Activated B cell treated with CpG ODN at 0.5 μM for 24 hours (primary cell): ENCODE measurements around the gene G6PC3. TPM values are rescaled to one million over a fixed set of nuclear protein-coding genes. Genes with fewer than 3 reads are reported as not detected.

Experiments
- ATAC-seq: fragments of 200-7000 bp; cut with Tn5 transposase; one replicate; pipeline ENCODE4 v1.10.0; 2021; ENCODE audit warnings: low read depth, mild to moderate bottlenecking, moderate library complexity
- CTCF ChIA-PET: fragments of 350-600 bp; sonication (Branson Sonifier 250); formaldehyde crosslinking; loops from one replicate; lab custom pipeline; 2021; ENCODE audit warnings: antibody characterized with exemption; lab: Charles Lee
- POLR2A ChIA-PET: fragments of 350-600 bp; sonication (Branson Sonifier 250); formaldehyde crosslinking; loops from one replicate; lab custom pipeline; 2021; ENCODE audit warnings: antibody characterized with exemption; lab: Charles Lee
- DNase-seq: peaks from one replicate; pipeline ENCODE4 v3.0.0; 2022
- H3K27ac Mint-ChIP-seq: one replicate; pipeline ENCODE4 v1.8.0; 2020; ENCODE audit warnings: mixed read lengths
- H3K27me3 Mint-ChIP-seq: one replicate; pipeline ENCODE4 v1.8.0; 2021; ENCODE audit warnings: mixed read lengths
- H3K36me3 Mint-ChIP-seq: one replicate; pipeline ENCODE4 v1.8.0; 2021; ENCODE audit warnings: low read depth, mixed read lengths
- H3K4me1 Mint-ChIP-seq: one replicate; pipeline ENCODE4 v1.8.0; 2021; ENCODE audit warnings: mixed read lengths
- H3K4me3 Mint-ChIP-seq: one replicate; pipeline ENCODE4 v1.8.0; 2020; ENCODE audit warnings: mild to moderate bottlenecking, mixed read lengths
- H3K9me3 Mint-ChIP-seq: one replicate; pipeline ENCODE4 v1.8.0; 2020; ENCODE audit warnings: mixed read lengths
- intact Hi-C: fragments of 100-400 bp; cut with micrococcal nuclease; formaldehyde crosslinking; loops from one replicate; pipeline ENCODE4 v1.15.1; 2024
- total RNA-seq: library from RNA; stranded (reverse); gene quantifications from 2 replicates; pipeline ENCODE4 v1.2.3, GENCODE V29; 2022
- TF ChIP-seq, protein P1 (sequence below): fragments of 200-600 bp; IDR thresholded peaks from one replicate; pipeline ENCODE4 v1.8.0; 2022; ENCODE audit warnings: antibody characterized with exemption, mild to moderate bottlenecking

G6PC3 gene
- total RNA-seq, 1 donor from 2014 or later = 35.2 TPM

DNA sequence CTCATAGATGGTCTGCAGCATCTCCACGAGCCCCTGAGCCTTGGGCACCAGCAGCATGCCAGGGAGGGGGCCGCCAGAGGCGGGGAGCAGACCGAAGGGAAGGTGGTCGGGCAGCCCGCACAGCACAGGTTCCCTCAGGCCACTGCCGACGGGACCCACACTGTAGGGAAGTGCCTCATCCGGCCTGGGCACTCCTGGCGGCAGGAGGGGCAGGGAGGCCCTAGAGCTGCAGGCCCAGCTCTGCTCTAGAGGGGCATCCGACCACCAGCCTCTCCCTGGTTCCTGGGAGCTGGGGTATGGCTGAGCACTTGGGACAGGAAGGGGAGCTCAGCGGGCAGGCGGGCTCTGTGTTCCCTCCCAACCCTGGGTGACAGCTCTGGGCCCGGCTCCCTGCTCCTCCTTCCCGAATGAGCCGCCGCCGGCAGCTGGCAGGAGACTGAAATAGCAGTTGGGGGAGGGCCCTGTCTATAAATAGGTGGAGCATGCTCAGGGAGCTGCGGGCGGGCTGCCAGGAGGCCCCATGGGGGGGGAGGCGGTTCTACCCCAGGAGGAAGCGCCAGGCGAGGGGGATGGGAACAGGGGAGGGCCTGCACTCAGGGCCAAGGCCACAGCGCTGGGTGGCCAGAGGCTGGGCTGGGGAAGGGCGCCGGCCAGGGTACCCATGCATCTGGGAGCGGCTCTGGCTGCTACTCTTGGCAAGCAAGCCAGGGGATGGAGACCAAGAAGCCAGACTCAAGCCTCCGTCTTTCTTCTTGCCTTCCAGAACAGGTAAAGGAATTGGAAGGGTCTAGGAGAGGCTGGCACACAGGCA, 40.5 kb downstream of the G6PC3 start:
- CTCF ChIA-PET = no interaction called here
- TF ChIP-seq, protein P1, sequence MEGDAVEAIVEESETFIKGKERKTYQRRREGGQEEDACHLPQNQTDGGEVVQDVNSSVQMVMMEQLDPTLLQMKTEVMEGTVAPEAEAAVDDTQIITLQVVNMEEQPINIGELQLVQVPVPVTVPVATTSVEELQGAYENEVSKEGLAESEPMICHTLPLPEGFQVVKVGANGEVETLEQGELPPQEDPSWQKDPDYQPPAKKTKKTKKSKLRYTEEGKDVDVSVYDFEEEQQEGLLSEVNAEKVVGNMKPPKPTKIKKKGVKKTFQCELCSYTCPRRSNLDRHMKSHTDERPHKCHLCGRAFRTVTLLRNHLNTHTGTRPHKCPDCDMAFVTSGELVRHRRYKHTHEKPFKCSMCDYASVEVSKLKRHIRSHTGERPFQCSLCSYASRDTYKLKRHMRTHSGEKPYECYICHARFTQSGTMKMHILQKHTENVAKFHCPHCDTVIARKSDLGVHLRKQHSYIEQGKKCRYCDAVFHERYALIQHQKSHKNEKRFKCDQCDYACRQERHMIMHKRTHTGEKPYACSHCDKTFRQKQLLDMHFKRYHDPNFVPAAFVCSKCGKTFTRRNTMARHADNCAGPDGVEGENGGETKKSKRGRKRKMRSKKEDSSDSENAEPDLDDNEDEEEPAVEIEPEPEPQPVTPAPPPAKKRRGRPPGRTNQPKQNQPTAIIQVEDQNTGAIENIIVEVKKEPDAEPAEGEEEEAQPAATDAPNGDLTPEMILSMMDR = no peak
- Mint-ChIP-seq H3K36me3 (peaks cover 24% of the 10 kb centered on the region), H3K9me3 (no peaks in the 10 kb centered on the region), H3K27me3 (no peaks in the 10 kb centered on the region), H3K4me3 (peak overlapping the region; percentile 44), H3K27ac (no peak overlapping the region), H3K4me1 (peaks cover 40% of the 10 kb centered on the region)
- peak; percentile 55 for DNase-seq
- intact Hi-C loops = no loop called here
- ATAC-seq = peak; percentile 85
- POLR2A ChIA-PET = interaction anchor here (0.5 to 2.5 kb wide), 6 partner anchors 12 to 237 kb away, joined by 3 to 18 read pairs (median 6); partner anchors contain the start of genes G6PC3, HDAC5 and TMUB2

GRCh38 chr17:44111777-44112176, 41.2 kb downstream of the G6PC3 start:
- ChIA-PET POLR2A (interaction anchor here (0.5 to 2.5 kb wide), 6 partner anchors 12 to 236 kb away, joined by 4 to 18 read pairs (median 6); partner anchors contain the start of genes G6PC3, HDAC5 and TMUB2), CTCF (no interaction called here)
- Mint-ChIP-seq H3K4me1 (peaks cover 46% of the 10 kb centered on the region), H3K27me3 (no peaks in the 10 kb centered on the region), H3K36me3 (peaks cover 31% of the 10 kb centered on the region), H3K27ac (no peak overlapping the region), H3K9me3 (no peaks in the 10 kb centered on the region), H3K4me3 (peak overlapping the region; percentile 36)
- DNase-seq (no peak), ATAC-seq (no peak)
- intact Hi-C loops = no loop called here
- TF ChIP-seq, protein P1 = no peak

DNA sequence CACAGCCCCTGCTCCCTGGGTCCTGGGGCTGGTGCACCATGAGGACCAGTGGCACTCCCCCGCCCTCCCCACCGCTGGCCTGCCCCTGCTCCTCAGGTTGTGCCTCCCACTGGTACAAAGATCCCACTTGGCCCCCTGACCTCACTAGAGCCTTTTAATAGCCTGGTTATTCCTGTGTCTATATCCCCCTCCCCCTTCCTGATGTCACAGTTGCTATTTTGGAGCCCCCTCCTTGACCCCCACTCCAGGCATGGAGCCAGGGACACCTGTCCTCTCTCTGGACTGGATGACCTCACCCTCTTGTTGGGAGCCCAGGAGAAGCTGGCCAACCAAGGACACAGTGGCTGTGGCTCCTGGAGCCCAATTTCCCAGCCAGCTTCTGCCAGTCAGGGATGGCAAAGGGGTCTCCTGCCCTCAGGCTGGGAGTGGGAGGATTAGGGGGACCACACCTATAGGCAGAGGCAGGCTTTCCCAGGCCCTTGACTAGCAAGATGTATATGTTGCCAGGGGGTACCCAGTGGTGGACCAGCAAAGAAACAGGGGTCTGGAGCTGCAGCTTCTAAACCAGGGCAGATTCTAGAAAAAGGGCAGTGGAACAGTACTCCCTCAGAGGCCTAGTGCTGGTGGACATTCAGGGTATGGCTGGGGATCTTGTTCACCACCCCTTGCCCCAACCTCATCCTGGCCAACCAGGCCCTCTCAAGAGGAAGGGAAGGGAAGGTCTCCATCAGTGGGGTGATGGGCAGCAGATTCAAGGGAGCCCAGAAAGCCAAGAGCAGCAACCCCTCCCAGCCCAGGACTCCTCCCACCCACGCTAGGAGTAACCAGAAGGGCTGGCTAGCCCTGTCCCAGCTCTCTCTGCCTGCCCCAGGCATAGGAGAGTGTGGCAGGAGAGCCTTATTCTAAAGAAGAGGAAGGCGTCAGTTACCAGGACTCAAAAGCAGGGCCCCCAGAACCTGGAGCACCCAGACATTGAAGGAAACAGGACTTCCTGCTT, 42.0 kb downstream of the G6PC3 start:
- no peak for DNase-seq
- Mint-ChIP-seq H3K4me1 (peaks cover 48% of the 10 kb centered on the region), H3K4me3 (no peak overlapping the region), H3K27me3 (no peaks in the 10 kb centered on the region), H3K36me3 (peaks cover 36% of the 10 kb centered on the region), H3K27ac (no peak overlapping the region), H3K9me3 (no peaks in the 10 kb centered on the region)
- ChIA-PET POLR2A (interaction anchor here (0.6 to 2.5 kb wide), 3 partner anchors 11 to 74 kb away, joined by 6 to 18 read pairs (median 8); partner anchors contain the start of genes HDAC5 and TMUB2), CTCF (no interaction called here)
- ATAC-seq = no peak
- TF ChIP-seq, protein P1 = no peak
- intact Hi-C loops = no loop called here

DNA sequence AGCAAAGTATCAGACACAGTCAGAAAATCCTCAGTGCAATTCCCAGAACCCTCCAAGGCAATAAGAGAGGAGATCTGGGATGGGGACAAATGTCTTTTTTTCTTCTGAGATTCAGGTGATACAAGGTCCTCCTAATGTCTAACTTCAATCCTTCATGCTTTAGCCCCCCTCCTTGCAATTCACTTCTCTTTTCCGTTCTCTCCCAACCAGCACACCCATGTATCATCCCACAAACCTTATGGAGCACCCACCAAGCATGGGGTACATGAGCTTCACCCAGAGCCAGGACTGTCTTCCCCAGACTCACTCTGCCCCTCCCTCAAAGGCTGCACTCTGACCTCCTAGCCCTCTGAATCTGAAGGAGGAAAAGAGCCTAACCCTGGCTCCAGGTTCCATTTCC, 42.8 kb downstream of the G6PC3 start:
- Mint-ChIP-seq H3K4me3 (no peak overlapping the region), H3K27me3 (no peaks in the 10 kb centered on the region), H3K4me1 (peaks cover 50% of the 10 kb centered on the region), H3K9me3 (no peaks in the 10 kb centered on the region), H3K27ac (no peak overlapping the region), H3K36me3 (peaks cover 34% of the 10 kb centered on the region)
- ATAC-seq = no peak
- intact Hi-C loops = no loop called here
- DNase-seq = no peak
- ChIA-PET CTCF (no interaction called here), POLR2A (no interaction called here)
- TF ChIP-seq, protein P1 = no peak
